Lower lobe of right lung (tissue), 2 donors: Measurements from ENCODE around the gene BOD1L1. TPM values are rescaled to one million over a fixed set of nuclear protein-coding genes. Genes with fewer than 3 reads are reported as not detected.

Experiments used
- ATAC-seq, 2 donors: fragments of 200-7000 bp; cut with Tn5 transposase; one replicate each; pipeline ENCODE4 v1.9.1; 2020 to 2022; ENCODE audit warnings: mild to moderate bottlenecking in 2 of 2, moderate library complexity in 2 of 2
- DNase-seq: peaks from one replicate; pipeline ENCODE4 v3.0.0-alpha.2; 2020
- H3K27ac ChIP-seq: fragments of 200-600 bp; one replicate; pipeline ENCODE4 v1.8.0; 2022
- H3K27me3 ChIP-seq: fragments of 200-600 bp; one replicate; pipeline ENCODE4 v1.8.0; 2022; ENCODE audit warnings: low read depth
- H3K36me3 ChIP-seq: fragments of 200-600 bp; one replicate; pipeline ENCODE4 v1.8.0; 2022; ENCODE audit warnings: mild to moderate bottlenecking
- H3K4me1 ChIP-seq: fragments of 200-600 bp; one replicate; pipeline ENCODE4 v1.8.0; 2022
- H3K4me3 ChIP-seq: fragments of 200-600 bp; one replicate; pipeline ENCODE4 v1.8.0; 2022; ENCODE audit warnings: mild to moderate bottlenecking
- H3K9me3 ChIP-seq: fragments of 200-600 bp; one replicate; pipeline ENCODE4 v1.8.0; 2022
- intact Hi-C: fragments of 100-400 bp; cut with DNase I; formaldehyde crosslinking; loops from one replicate; pipeline ENCODE4 v1.11.0; 2022
- total RNA-seq: library from RNA; stranded (reverse); fragmentation: NEBNext Ultra II Directional; extraction: Animal tissue kit (Norgen Biotek cat#: 25700); gene quantifications from one replicate; pipeline ENCODE4 v1.2.1, GENCODE V29; 2021
- TF ChIP-seq, protein P1 (sequence below): fragments of 200-600 bp; IDR thresholded peaks from one replicate; pipeline ENCODE4 v1.8.0; 2022; ENCODE audit warnings: antibody characterized with exemption, mild to moderate bottlenecking
- donor health status: DM: no; HTN: yes; CAD: no; lungs with severe emphysema.

BOD1L1 gene
- total RNA-seq, 1 donor from 2014 or later: 42.7 TPM

DNA sequence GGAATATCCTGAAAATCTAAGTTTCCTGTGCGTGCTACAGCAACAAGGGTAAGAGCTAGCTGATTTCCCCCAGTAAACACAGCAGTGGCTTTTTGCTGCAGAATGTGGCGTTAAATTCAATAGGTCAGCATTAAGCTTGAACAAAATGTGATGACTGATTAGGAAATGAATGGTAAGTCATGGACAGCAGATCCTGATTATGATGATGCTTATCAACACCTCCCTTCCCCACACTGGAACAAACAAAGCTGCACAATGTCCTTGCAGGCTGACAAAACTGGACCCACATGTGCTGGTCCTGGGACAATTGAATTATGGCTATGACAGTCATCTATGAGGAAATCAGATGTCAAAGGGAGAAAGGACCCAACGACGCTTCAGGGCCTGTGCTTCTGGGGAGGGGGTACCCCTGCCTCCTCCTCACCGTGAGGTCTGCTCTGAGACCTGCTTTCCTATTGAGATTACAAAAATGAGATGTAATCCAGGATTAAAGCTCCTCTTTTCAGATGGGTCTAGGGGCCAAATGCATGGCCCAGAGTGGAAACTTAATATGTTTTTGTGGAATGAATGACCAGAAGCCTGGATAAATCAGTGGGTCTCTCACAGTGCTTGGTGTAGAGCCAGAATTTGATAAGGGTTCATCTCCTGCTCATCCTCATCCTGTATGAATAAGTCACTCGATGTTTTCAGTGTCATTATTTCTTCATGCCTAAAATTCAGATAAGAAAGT is 32.0 kb upstream of the BOD1L1 start:
- Histone ChIP-seq H3K27ac (no peak overlapping the region), H3K4me1 (peaks cover 3% of the 10 kb centered on the region), H3K4me3 (no peak overlapping the region), H3K27me3 (no peaks in the 10 kb centered on the region), H3K36me3 (no peaks in the 10 kb centered on the region), H3K9me3 (no peaks in the 10 kb centered on the region)
- ATAC-seq: no peak
- intact Hi-C loops: no loop called here
- no peak for DNase-seq
- TF ChIP-seq, protein P1, sequence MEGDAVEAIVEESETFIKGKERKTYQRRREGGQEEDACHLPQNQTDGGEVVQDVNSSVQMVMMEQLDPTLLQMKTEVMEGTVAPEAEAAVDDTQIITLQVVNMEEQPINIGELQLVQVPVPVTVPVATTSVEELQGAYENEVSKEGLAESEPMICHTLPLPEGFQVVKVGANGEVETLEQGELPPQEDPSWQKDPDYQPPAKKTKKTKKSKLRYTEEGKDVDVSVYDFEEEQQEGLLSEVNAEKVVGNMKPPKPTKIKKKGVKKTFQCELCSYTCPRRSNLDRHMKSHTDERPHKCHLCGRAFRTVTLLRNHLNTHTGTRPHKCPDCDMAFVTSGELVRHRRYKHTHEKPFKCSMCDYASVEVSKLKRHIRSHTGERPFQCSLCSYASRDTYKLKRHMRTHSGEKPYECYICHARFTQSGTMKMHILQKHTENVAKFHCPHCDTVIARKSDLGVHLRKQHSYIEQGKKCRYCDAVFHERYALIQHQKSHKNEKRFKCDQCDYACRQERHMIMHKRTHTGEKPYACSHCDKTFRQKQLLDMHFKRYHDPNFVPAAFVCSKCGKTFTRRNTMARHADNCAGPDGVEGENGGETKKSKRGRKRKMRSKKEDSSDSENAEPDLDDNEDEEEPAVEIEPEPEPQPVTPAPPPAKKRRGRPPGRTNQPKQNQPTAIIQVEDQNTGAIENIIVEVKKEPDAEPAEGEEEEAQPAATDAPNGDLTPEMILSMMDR: no peak

GRCh38 chr4:13656569-13657405 is 29.3 kb upstream of the BOD1L1 start:
- ATAC-seq (peak; percentile 42 to 49), DNase-seq (peak; percentile 77)
- Histone ChIP-seq H3K9me3 (no peaks in the 10 kb centered on the region), H3K27me3 (no peaks in the 10 kb centered on the region), H3K4me1 (peaks cover 6% of the 10 kb centered on the region), H3K27ac (no peak overlapping the region), H3K4me3 (peak overlapping the region; percentile 22), H3K36me3 (no peaks in the 10 kb centered on the region)
- TF ChIP-seq, protein P1: peak; percentile 80
- intact Hi-C loops: no loop called here

GRCh38 chr4:13654162-13654797 is 26.8 kb upstream of the BOD1L1 start:
- Histone ChIP-seq H3K9me3 (no peaks in the 10 kb centered on the region), H3K4me1 (peaks cover 6% of the 10 kb centered on the region), H3K4me3 (peak overlapping the region; percentile 60), H3K27ac (peak overlapping the region; percentile 7), H3K36me3 (no peaks in the 10 kb centered on the region), H3K27me3 (no peaks in the 10 kb centered on the region)
- TF ChIP-seq, protein P1: peak; percentile 84
- ATAC-seq: peak; percentile 95 to 97
- intact Hi-C loops: no loop called here
- DNase-seq: peak; percentile 86

- ATAC-seq: no peak
- peak overlapping the region; percentile 60 for H3K4me3 ChIP-seq
- no peaks in the 10 kb centered on the region for H3K27me3 ChIP-seq
- H3K36me3 ChIP-seq: no peaks in the 10 kb centered on the region
- TF ChIP-seq, protein P1: no peak
- no peaks in the 10 kb centered on the region for H3K9me3 ChIP-seq
- no peak for DNase-seq
- intact Hi-C loops: no loop called here
- no peak overlapping the region for H3K27ac ChIP-seq
- H3K4me1 ChIP-seq: peaks cover 6% of the 10 kb centered on the region
Measured at GRCh38 chr4:13653766-13654161, 26.2 kb upstream of the BOD1L1 start.

GRCh38 chr4:13647031-13647430 is 19.5 kb upstream of the BOD1L1 start:
- TF ChIP-seq, protein P1: no peak
- no peaks in the 10 kb centered on the region for H3K4me1 ChIP-seq
- no peaks in the 10 kb centered on the region for H3K36me3 ChIP-seq
- no peaks in the 10 kb centered on the region for H3K27me3 ChIP-seq
- no peaks in the 10 kb centered on the region for H3K9me3 ChIP-seq
- DNase-seq (no peak), ATAC-seq (no peak)
- H3K4me3 ChIP-seq: no peak overlapping the region
- no peak overlapping the region for H3K27ac ChIP-seq
- intact Hi-C loops: no loop called here
